NCI-H1092 (cell line): Measurements from ENCODE around the gene WDR36.

Experiments used
- DNase-seq: peaks from one replicate; lab custom pipeline; 2025; lab: John Stamatoyannopoulos, UW

Gene WDR36

GRCh38 chr5:111092062-111092853 is at the start of gene WDR36:
Gene WDR36, plus strand, starts transcription at chr5:111092348. Its CDS starts 109 bp downstream, at chr5:111092457.
- DNase-seq, result peak; percentile 87

- DNase-seq, result no peak
Observed at GRCh38 chr5:111043712-111044506, 48.2 kb upstream of the WDR36 start.

- DNase-seq, result no peak
Observed at GRCh38 chr5:111058064-111058463, 34.1 kb upstream of the WDR36 start.

GRCh38 chr5:111060169-111060568 is 32.0 kb upstream of the WDR36 start:
- DNase-seq, result no peak

- no peak for DNase-seq
Observed at GRCh38 chr5:111061618-111062017, 30.5 kb upstream of the WDR36 start.

GRCh38 chr5:111063709-111064322 is 28.3 kb upstream of the WDR36 start:
- no peak for DNase-seq

GRCh38 chr5:111066261-111066938 is 25.7 kb upstream of the WDR36 start:
- no peak for DNase-seq

GRCh38 chr5:111068213-111068612 is 23.9 kb upstream of the WDR36 start:
- DNase-seq, result no peak

GRCh38 chr5:111069839-111070238 is 22.3 kb upstream of the WDR36 start:
- no peak for DNase-seq

- DNase-seq, result no peak
Observed at GRCh38 chr5:111070272-111071134, 21.6 kb upstream of the WDR36 start.

GRCh38 chr5:111071413-111071812 is 20.7 kb upstream of the WDR36 start, which contains the start of gene TSLP:
Gene TSLP, plus strand, starts transcription at chr5:111071713. Its CDS starts 178 bp downstream, at chr5:111071891.
- DNase-seq, result no peak

- DNase-seq, result no peak
Observed at GRCh38 chr5:111072949-111073682, 19.0 kb upstream of the WDR36 start.

- DNase-seq, result no peak
Observed at GRCh38 chr5:111074244-111074643, 17.9 kb upstream of the WDR36 start.

- no peak for DNase-seq
Observed at GRCh38 chr5:111075520-111075919, 16.6 kb upstream of the WDR36 start.

GRCh38 chr5:111076091-111076490 is 16.1 kb upstream of the WDR36 start:
- DNase-seq, result no peak

GRCh38 chr5:111077678-111078077 is 14.5 kb upstream of the WDR36 start:
- no peak for DNase-seq

GRCh38 chr5:111079846-111080245 is 12.3 kb upstream of the WDR36 start:
- DNase-seq, result no peak

- DNase-seq, result no peak
Observed at GRCh38 chr5:111083323-111083722, 8.8 kb upstream of the WDR36 start.

- DNase-seq, result no peak
Observed at GRCh38 chr5:111095982-111096381, 3.8 kb downstream of the WDR36 start.

GRCh38 chr5:111099058-111099778 is 7.1 kb downstream of the WDR36 start:
- no peak for DNase-seq
